Neutrophil (primary cell): ENCODE results near the gene SETD4.

Experiments
- H3K27ac ChIP-seq: fragments of 200-600 bp; sonication (generic); 2 replicates; pipeline ENCODE4 v1.5.1; 2016; ENCODE audit warnings: mild to moderate bottlenecking, moderate library complexity
- H3K27me3 ChIP-seq: fragments of 200-600 bp; sonication (generic); 2 replicates; pipeline ENCODE4 v1.6.0; 2016; ENCODE audit warnings: mild to moderate bottlenecking
- H3K36me3 ChIP-seq: fragments of 200-600 bp; sonication (generic); 2 replicates; pipeline ENCODE4 v1.5.1; 2017
- H3K4me1 ChIP-seq, 2 experiments: fragments of 200-600 bp in 1 of 2; sonication (generic) in 1 of 2; 1 replicate in 1 of 2; 2 replicates in 1 of 2; pipeline versions ENCODE4 v1.5.1 to v1.6.1; 2013 to 2016; ENCODE audit warnings: low read depth in 1 of 2, low read length in 1 of 2, mild to moderate bottlenecking in 1 of 2, moderate library complexity in 1 of 2; ENCODE audit not compliant: control insufficient read depth in 1 of 2, insufficient read depth in 1 of 2
- H3K4me3 ChIP-seq, 2 experiments: fragments of 200-600 bp in 1 of 2; sonication (generic) in 1 of 2; 1 replicate in 1 of 2; 2 replicates in 1 of 2; pipeline ENCODE4 v1.5.1; 2013 to 2016; ENCODE audit warnings: low read depth in 1 of 2, low read length in 1 of 2, mild to moderate bottlenecking in 1 of 2, moderate library complexity in 1 of 2
- H3K9me3 ChIP-seq: fragments of 200-600 bp; sonication (generic); 2 replicates; pipeline ENCODE4 v1.5.1; 2016
- TF ChIP-seq, protein P1 (sequence below): fragments of 200-600 bp; sonication (generic); IDR thresholded peaks from 2 replicates; pipeline ENCODE4 v1.5.1; 2016; ENCODE audit warnings: antibody characterized with exemption

Gene SETD4, protein sequence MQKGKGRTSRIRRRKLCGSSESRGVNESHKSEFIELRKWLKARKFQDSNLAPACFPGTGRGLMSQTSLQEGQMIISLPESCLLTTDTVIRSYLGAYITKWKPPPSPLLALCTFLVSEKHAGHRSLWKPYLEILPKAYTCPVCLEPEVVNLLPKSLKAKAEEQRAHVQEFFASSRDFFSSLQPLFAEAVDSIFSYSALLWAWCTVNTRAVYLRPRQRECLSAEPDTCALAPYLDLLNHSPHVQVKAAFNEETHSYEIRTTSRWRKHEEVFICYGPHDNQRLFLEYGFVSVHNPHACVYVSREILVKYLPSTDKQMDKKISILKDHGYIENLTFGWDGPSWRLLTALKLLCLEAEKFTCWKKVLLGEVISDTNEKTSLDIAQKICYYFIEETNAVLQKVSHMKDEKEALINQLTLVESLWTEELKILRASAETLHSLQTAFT

DNA sequence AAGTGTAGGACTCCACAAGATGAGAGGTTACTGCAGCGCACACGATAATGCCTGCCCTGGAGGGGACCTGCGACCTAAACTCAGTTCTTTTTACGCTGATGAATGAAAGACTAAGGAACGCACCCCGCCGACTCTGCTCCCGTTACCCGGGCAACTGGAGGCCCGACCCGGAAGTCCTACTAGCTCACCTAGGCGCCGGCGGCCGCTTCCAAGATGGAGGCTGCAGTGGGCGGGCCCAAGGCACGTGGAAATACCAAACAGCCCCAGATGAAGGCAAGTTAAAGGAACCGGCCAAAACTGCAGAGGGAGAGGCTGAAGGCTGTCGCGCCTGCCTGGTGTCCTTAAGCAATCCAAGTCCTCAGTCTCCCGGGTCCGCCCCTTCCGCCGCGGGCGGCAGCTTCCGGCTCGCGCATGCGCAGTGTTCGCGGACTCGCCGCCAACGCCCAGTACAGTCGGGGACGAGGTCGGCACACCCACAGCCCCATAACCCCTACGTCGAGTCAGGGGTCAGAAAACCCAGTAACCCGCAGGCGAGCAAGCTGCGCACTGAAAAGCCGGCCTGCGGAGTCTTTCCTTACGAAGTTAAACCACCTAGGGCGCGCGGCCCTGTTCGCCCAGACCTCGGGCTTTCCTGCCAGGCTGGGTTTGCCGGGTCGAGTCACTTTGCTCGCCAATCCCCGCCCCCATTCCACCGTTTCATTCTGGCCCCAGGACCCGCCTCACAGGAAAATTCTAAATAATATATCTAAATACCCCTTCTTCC is at the start of gene SETD4:
SETD4 (minus strand) TSS at position 368 of the 763 bp plus-strand sequence. CDS start 1,638 bp downstream, outside the sequence.
- H3K36me3 ChIP-seq: peaks cover 24% of the 10 kb centered on the region
- peak within 1 kb of the TSS; percentile 90 for H3K27ac ChIP-seq
- H3K9me3 ChIP-seq: no peaks in the 10 kb centered on the region
- no peaks in the 10 kb centered on the region for H3K27me3 ChIP-seq
- H3K4me1 ChIP-seq: peaks cover 13 to 17% of the 10 kb centered on the region in 2 experiments
- TF ChIP-seq, protein P1, sequence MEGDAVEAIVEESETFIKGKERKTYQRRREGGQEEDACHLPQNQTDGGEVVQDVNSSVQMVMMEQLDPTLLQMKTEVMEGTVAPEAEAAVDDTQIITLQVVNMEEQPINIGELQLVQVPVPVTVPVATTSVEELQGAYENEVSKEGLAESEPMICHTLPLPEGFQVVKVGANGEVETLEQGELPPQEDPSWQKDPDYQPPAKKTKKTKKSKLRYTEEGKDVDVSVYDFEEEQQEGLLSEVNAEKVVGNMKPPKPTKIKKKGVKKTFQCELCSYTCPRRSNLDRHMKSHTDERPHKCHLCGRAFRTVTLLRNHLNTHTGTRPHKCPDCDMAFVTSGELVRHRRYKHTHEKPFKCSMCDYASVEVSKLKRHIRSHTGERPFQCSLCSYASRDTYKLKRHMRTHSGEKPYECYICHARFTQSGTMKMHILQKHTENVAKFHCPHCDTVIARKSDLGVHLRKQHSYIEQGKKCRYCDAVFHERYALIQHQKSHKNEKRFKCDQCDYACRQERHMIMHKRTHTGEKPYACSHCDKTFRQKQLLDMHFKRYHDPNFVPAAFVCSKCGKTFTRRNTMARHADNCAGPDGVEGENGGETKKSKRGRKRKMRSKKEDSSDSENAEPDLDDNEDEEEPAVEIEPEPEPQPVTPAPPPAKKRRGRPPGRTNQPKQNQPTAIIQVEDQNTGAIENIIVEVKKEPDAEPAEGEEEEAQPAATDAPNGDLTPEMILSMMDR: peak; percentile 27
- H3K4me3 ChIP-seq: peak within 1 kb of the TSS; percentile 78 to 90

DNA sequence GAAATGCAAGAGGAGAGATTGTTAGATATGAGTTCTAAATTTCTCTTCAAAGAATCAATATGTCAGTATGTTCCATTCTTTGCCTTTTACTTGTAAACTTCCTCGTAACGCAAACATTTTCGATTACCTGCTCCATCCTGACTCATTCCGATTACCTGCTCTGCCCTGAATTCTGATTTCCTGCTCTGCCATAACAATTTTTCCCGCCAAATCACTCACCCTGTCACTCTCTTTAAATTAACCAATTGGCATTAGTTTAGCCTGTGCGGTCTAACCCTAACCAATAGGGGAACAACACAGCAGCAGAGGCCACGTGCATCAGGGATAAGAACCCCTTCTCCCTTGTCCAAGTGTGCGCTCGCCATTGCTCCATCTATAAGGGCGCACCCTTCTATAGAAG is 49.5 kb upstream of the SETD4 start:
- TF ChIP-seq, protein P1: no peak

DNA sequence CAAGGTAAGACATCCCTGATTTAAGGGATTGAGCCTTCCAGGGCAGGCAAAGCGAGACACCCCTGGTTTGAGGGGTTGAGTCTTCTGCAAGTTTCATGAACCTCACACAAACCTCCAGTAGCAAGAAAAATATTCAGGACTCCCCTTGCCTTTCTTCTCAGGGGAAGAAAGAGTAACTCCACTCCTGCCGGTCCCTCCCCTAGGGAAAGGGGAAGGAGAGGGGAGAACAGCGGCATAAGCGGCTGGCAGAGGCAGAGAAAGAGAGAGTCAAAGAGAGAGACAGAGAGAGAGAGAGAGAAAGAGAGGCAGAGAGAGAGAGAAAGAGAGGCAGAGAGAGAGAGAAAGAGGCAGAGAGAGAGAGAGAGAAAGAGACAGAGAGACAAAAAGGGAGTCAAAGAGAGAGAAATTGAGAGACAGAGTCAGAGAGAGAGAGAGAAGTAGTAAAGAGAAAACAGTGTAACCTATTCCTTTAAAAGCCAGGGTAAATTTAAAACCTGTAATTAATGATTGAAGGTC is 45.1 kb upstream of the SETD4 start:
- no peaks in the 10 kb centered on the region for H3K9me3 ChIP-seq
- peaks cover 55% of the 10 kb centered on the region for H3K27me3 ChIP-seq
- no peak overlapping the region for H3K27ac ChIP-seq
- TF ChIP-seq, protein P1: no peak
- no peaks in the 10 kb centered on the region for H3K4me1 ChIP-seq
- no peak overlapping the region for H3K4me3 ChIP-seq
- H3K36me3 ChIP-seq: no peaks in the 10 kb centered on the region

More for the DNA sequence above, 49.5 kb upstream of the SETD4 start:
- peaks cover 7 to 11% of the 10 kb centered on the region in 2 experiments for H3K4me1 ChIP-seq
- no peaks in the 10 kb centered on the region for H3K9me3 ChIP-seq
- H3K27me3 ChIP-seq: peaks cover 31% of the 10 kb centered on the region
- H3K36me3 ChIP-seq: no peaks in the 10 kb centered on the region
- no peak overlapping the region for H3K4me3 ChIP-seq
- no peak overlapping the region for H3K27ac ChIP-seq

DNA sequence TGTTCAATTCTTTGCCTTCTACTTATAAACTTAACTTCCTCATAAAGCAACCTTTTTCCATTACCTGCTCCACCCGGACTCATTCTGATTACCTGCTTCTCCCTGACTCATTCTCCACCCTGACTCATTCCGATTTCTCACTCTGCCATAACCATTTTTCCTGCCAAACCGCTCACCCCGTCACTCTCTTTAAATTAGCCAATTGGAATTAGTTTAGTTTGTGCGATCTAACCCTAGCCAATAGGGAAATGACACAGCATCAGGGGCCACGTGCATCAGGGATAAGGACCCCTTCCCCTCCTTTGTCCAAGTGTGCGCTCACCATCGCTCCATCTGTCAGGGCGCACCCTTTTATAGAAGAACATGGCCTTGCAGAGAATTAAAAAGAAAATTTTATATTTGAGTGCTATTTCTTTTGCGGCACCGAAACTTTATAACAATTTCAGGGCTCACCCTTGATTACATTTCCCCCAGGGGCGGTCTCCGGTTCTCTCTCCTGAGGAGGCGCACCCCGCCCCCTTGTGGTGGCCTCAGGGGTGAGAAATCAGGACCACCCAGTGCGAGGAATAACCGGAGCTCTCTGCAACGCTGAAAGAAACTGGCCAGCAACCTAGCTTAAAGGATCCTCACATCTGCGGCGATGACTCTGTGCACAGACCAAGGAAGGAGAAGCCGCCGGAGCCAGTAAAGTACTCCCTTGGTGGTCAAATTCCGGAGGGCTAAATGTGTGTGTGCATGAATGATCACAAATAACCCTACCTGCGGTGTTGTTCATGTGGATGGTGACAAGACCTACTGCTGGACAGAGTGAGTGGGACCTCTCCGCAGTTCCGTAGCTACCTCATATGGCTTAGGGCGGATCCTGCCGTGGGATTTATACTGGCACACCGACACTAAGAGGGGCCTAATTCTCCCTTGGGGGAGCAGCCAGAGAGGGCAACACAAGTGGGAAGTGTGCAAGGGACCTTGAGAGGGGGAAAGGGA is 44.3 kb upstream of the SETD4 start:
- TF ChIP-seq, protein P1: no peak
- peaks cover 55% of the 10 kb centered on the region for H3K27me3 ChIP-seq
- no peaks in the 10 kb centered on the region for H3K36me3 ChIP-seq
- no peaks in the 10 kb centered on the region for H3K4me1 ChIP-seq
- H3K9me3 ChIP-seq: no peaks in the 10 kb centered on the region
- no peak overlapping the region for H3K27ac ChIP-seq
- H3K4me3 ChIP-seq: no peak overlapping the region

DNA sequence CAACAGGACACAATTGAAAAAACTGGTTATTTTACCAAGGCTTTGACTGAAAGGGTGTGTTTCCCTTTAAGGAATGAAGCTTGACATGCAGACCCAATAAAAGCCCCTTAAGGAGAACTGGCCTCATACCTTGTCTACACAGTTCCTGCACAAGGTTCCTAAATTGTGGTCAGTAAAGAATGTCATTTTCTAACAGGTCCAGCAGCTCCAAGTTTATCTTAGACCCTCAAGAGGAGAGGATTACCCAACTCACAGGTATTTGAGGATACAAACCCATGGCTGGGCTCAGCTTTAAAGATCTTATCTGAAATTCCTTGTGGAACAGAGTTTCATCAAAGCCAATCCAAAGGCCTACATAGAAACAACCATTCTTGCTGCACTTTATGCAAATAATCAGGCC is 43.1 kb upstream of the SETD4 start:
- Histone ChIP-seq H3K27me3 (peaks cover 55% of the 10 kb centered on the region), H3K9me3 (no peaks in the 10 kb centered on the region), H3K4me3 (no peak overlapping the region), H3K27ac (no peak overlapping the region), H3K36me3 (no peaks in the 10 kb centered on the region), H3K4me1 (no peaks in the 10 kb centered on the region)
- TF ChIP-seq, protein P1: no peak
